ENCODE measurements around the gene PTAFR.

DNA sequence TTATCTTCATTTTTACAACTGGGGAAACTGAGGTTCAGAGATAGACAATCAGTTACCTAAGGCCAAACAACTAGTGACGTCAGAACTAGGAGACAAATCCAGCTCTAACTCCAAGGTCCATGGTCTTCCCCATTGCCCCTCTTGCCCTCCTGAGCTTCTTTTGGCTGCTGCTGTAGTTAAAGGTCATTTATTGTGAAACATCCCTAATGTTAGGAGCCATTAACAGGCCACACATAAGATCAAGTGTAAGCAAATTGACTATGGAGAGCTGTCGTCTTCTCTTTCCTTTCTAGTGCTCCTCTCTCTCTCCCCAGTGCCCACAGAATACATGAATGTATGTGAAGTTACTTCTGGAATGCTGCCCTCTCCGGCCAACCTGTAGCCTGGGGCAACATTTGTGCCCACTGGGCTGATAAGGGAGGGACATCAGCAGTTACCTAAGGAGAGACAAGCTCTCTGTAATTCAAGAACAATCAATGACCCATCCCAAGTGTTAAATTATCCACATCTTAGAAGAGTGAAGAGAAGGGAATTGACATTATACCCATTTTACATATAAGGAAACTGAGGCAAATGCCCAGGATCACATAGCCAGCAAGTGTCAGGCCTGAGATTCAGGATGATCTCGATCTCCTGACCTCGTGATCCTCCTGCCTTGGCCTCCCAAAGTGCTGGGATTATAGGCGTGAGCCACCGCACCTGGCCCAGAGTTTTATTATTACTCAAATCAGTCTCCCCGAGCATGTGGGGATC, 40.1 kb downstream of the PTAFR start:
- TF ChIP-seq EZH2phosphoT487 (IDR thresholded peaks at IDR 0.05; ENCODE audit: borderline replicate concordance, low read length) = no peak
- TF ChIP-seq CTCF (IDR thresholded peaks at IDR 0.05; ENCODE audit: low read depth, low read length, poor library complexity, severe bottlenecking) = no peak
